HCT116 (cell line): Measurements from ENCODE around the gene C10orf62. TPM values are rescaled to one million over a fixed set of nuclear protein-coding genes. Genes with fewer than 3 reads are reported as not detected.

Source experiments
- ATAC-seq: fragments of 200-7000 bp; cut with Tn5 transposase; 2 replicates; pipeline ENCODE4 v1.9.1; 2020; ENCODE audit warnings: mild to moderate bottlenecking, moderate library complexity
- BruUV-seq: library from RNA; stranded (reverse); fragments of 400-500 nt; replicated peaks from 2 replicates; lab custom pipeline; 2021; lab: Mats Ljungman, UMichigan
- CTCF ChIA-PET: fragments of 300-600 bp; sonication (Branson Sonifier 250); formaldehyde crosslinking; loops from one replicate; lab custom pipeline; 2021; ENCODE audit warnings: antibody characterized with exemption; lab: Charles Lee
- POLR2A ChIA-PET: fragments of 300-600, 350-600 bp; sonication (Branson Sonifier 250); formaldehyde crosslinking; loops from one replicate; lab custom pipeline; 2021; ENCODE audit warnings: antibody characterized with exemption; lab: Charles Lee
- RAD21 ChIA-PET, 2 experiments: fragments of 300-600 bp; sonication (Branson Sonifier 250); formaldehyde crosslinking; loops; one replicate each; lab custom pipeline; 2023; ENCODE audit warnings: low total read pairs in 2 of 2; ENCODE audit not compliant: uncharacterized antibody in 2 of 2, unreplicated experiment in 2 of 2, low non-redundant PET in 1 of 2; lab: Charles Lee
- DNase-seq: peaks from one replicate; pipeline ENCODE4 v3.0.0-alpha.2; 2010; ENCODE audit warnings: low read depth, low spot score
- H2AFZ ChIP-seq: fragments of 200-600 bp; shearing (Covaris generic), sonication (generic); 2 replicates; pipeline ENCODE4 v1.6.1; 2017; ENCODE audit warnings: low read depth, mixed run types, mixed read lengths, antibody characterized with exemption, low read length; ENCODE audit not compliant: poor library complexity, severe bottlenecking
- H3K27ac ChIP-seq: 2 replicates; pipeline ENCODE4 v1.5.1; 2012; ENCODE audit warnings: low read depth, low read length
- H3K27me3 ChIP-seq: fragments of 200-600 bp; sonication (generic); 2 replicates; pipeline ENCODE4 v1.6.1; 2016; ENCODE audit warnings: mixed run types, low read length, mixed read lengths; ENCODE audit not compliant: insufficient read depth
- H3K36me3 ChIP-seq, 2 experiments: fragments of 200-500 bp in 1 of 2; fragments of 200-600 bp in 1 of 2; sonication (Bioruptor generic) in 1 of 2; sonication (generic) in 1 of 2; 2 replicates each; pipeline versions ENCODE4 v1.5.1 to v1.6.1; 2014 to 2016; ENCODE audit warnings: low read length in 2 of 2, inconsistent platforms in 1 of 2, mixed read lengths in 1 of 2, mixed run types in 1 of 2; ENCODE audit not compliant: insufficient read depth in 2 of 2, control insufficient read depth in 1 of 2
- H3K4me1 ChIP-seq, 2 experiments: fragments of 200-600 bp in 1 of 2; sonication (generic) in 1 of 2; 2 replicates each; pipeline versions ENCODE4 v1.5.1 to v1.6.1; 2012 to 2017; ENCODE audit warnings: low read length in 2 of 2, inconsistent platforms in 1 of 2, mild to moderate bottlenecking in 1 of 2, mixed read lengths in 1 of 2, mixed run types in 1 of 2, moderate library complexity in 1 of 2; ENCODE audit not compliant: insufficient read depth in 2 of 2, control insufficient read depth in 1 of 2
- H3K4me2 ChIP-seq: fragments of 200-600 bp; sonication (generic); 2 replicates; pipeline ENCODE4 v1.6.1; 2017; ENCODE audit warnings: mixed run types, low read length, mixed read lengths
- H3K4me3 ChIP-seq, 2 experiments: fragments of 200-600 bp in 1 of 2; sonication (generic) in 1 of 2; replicated peaks in 1 of 2; 2 replicates each; pipeline ENCODE4 v1.5.1; 2011 to 2016; ENCODE audit warnings: low read length in 2 of 2, control low read depth in 1 of 2, low read depth in 1 of 2, mild to moderate bottlenecking in 1 of 2, mixed read lengths in 1 of 2, mixed run types in 1 of 2
- H3K79me2 ChIP-seq: fragments of 200-600 bp; sonication (generic); 2 replicates; pipeline ENCODE4 v1.6.1; 2017; ENCODE audit warnings: mild to moderate bottlenecking, mixed run types, low read length, moderate library complexity, mixed read lengths; ENCODE audit not compliant: insufficient read depth
- H3K9ac ChIP-seq: fragments of 200-600 bp; sonication (generic); 2 replicates; pipeline ENCODE4 v1.6.1; 2016; ENCODE audit warnings: low read length, mixed read lengths
- H3K9me2 ChIP-seq: fragments of 200-600 bp; sonication (generic), shearing (Covaris generic); 2 replicates; pipeline ENCODE4 v1.6.1; 2017; ENCODE audit warnings: mixed run types, mild to moderate bottlenecking, moderate library complexity; ENCODE audit not compliant: insufficient read depth
- H3K9me3 ChIP-seq, 2 experiments: fragments of 200-500 bp in 1 of 2; fragments of 200-600 bp in 1 of 2; sonication (Bioruptor generic) in 1 of 2; sonication (generic) in 1 of 2; 2 replicates each; pipeline ENCODE4 v1.6.1; 2014 to 2017; ENCODE audit warnings: low read length in 2 of 2, mixed read lengths in 2 of 2, inconsistent platforms in 1 of 2, low read depth in 1 of 2, mild to moderate bottlenecking in 1 of 2, mixed run types in 1 of 2, moderate library complexity in 1 of 2; ENCODE audit not compliant: control insufficient read depth in 1 of 2, insufficient read depth in 1 of 2
- H4K20me1 ChIP-seq: fragments of 200-600 bp; sonication (generic), shearing (Covaris generic); 2 replicates; pipeline ENCODE4 v1.6.1; 2017; ENCODE audit warnings: mixed run types, mild to moderate bottlenecking, moderate library complexity; ENCODE audit not compliant: insufficient read depth
- CEBPB ChIP-seq: IDR thresholded peaks from 2 replicates; pipeline ENCODE4 v1.6.1; 2012; ENCODE audit warnings: low read depth
- EGR1 ChIP-seq: IDR thresholded peaks from 2 replicates; pipeline ENCODE4 v1.6.1; 2012; ENCODE audit warnings: low read depth
- EZH2 ChIP-seq: fragments of 200-600 bp; sonication (generic); IDR thresholded peaks from 2 replicates; pipeline ENCODE4 v1.6.1; 2017; ENCODE audit warnings: antibody characterized with exemption, mixed run types
- SIN3A ChIP-seq: IDR thresholded peaks from 2 replicates; pipeline ENCODE4 v1.6.1; 2012; ENCODE audit warnings: low read depth
- SP1 ChIP-seq: IDR thresholded peaks from 2 replicates; pipeline ENCODE4 v1.6.1; 2012; ENCODE audit warnings: low read depth
- SRF ChIP-seq: IDR thresholded peaks from 2 replicates; pipeline ENCODE4 v1.6.1; 2012; ENCODE audit warnings: low read depth
- TCF7L2 ChIP-seq: IDR thresholded peaks from 2 replicates; pipeline ENCODE4 v1.7.0; 2011; ENCODE audit warnings: borderline replicate concordance, inconsistent platforms; ENCODE audit not compliant: insufficient read depth, insufficient read length; ENCODE audit errors: extremely low read depth
- intact Hi-C: fragments of 100-400 bp; cut with micrococcal nuclease; formaldehyde crosslinking; loops from 2 replicates; pipeline ENCODE4 v1.10.0; 2022
- total RNA-seq: library from RNA; stranded (reverse); gene quantifications from one replicate; pipeline ENCODE4 v1.2.1, GENCODE V29; 2021; ENCODE audit not compliant: unreplicated experiment
- TF ChIP-seq, protein P1 (sequence below): IDR thresholded peaks from 2 replicates; pipeline ENCODE4 v1.6.1; 2012; ENCODE audit warnings: low read depth
- TF ChIP-seq, protein P2 (sequence below): IDR thresholded peaks from 2 replicates; pipeline ENCODE4 v1.6.1; 2012
- TF ChIP-seq, protein P3 (sequence below): IDR thresholded peaks from 2 replicates; pipeline ENCODE4 v1.6.1; 2012
- TF ChIP-seq, protein P4 (sequence below): IDR thresholded peaks from 2 replicates; pipeline ENCODE4 v1.6.1; 2011; ENCODE audit warnings: mild to moderate bottlenecking, low read length, moderate library complexity; ENCODE audit not compliant: insufficient replicate concordance; ENCODE audit errors: extremely low read depth
- TF ChIP-seq, protein P5 (sequence below), 3 experiments: fragments of 200-600 bp in 1 of 3; sonication (generic) in 1 of 3; IDR thresholded peaks in 2 of 3; conservative IDR thresholded peaks in 1 of 3; 2 replicates each; pipeline ENCODE4 v1.5.1; 2012 to 2017; ENCODE audit warnings: low read depth in 2 of 3, low read length in 2 of 3, antibody characterized with exemption in 1 of 3, borderline replicate concordance in 1 of 3, control low read depth in 1 of 3, mild to moderate bottlenecking in 1 of 3, mixed read lengths in 1 of 3, mixed run types in 1 of 3, moderate library complexity in 1 of 3; ENCODE audit not compliant: insufficient read depth in 1 of 3

Gene C10orf62
- total RNA-seq, 1 experiment from 2014 or later, result 0.32 TPM

DNA sequence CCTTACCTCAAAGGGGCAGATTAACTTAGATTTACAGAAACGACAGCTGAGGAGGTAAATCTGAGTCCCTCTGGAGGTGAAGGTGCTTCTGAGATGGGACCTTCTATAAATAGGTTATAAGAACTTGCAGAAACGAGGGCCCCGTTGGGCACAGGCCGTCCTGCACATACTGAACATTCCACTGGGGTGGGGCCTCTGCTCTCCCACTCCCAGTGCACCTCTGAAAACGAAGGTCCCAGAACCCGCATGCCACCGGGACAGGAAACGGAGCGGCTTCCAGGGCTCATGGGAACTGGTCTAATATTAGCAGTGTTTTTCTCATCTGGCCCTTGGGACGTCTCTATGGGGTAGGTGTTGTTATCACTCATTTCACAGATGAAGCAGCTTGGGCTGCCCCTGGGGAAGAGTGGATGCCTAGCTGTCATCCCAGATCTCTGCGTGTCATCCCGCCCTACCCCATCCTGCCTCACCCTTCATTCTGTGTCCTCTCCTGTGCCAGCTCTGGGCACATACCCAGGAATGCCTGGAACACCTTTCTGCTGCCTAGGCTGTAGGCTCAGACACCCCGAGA, 19.6 kb downstream of the C10orf62 start:
- no peak overlapping the region for H3K4me3 ChIP-seq
- H3K4me2 ChIP-seq, result no peak overlapping the region
- no peaks in the 10 kb centered on the region for H3K27me3 ChIP-seq
- no peaks in the 10 kb centered on the region for H3K9me2 ChIP-seq
- H4K20me1 ChIP-seq, result no peaks in the 10 kb centered on the region
- CTCF ChIA-PET, result no interaction called here
- H3K79me2 ChIP-seq, result no peaks in the 10 kb centered on the region
- DNase-seq (no peak), ATAC-seq (no peak)
- no peaks in the 10 kb centered on the region for H3K36me3 ChIP-seq
- H3K27ac ChIP-seq, result no peak overlapping the region
- intact Hi-C loops, result no loop called here
- no peaks in the 10 kb centered on the region for H3K9me3 ChIP-seq
- no TSS peak for BruUV-seq
- RAD21 ChIA-PET, result interaction anchor here in 1 of 2 experiments (1.3 kb wide), 1 partner anchor 143 kb away, joined by 3 read pairs; no protein-coding TSS in a partner anchor
- POLR2A ChIA-PET, result no interaction called here
- TF ChIP-seq, protein P1, sequence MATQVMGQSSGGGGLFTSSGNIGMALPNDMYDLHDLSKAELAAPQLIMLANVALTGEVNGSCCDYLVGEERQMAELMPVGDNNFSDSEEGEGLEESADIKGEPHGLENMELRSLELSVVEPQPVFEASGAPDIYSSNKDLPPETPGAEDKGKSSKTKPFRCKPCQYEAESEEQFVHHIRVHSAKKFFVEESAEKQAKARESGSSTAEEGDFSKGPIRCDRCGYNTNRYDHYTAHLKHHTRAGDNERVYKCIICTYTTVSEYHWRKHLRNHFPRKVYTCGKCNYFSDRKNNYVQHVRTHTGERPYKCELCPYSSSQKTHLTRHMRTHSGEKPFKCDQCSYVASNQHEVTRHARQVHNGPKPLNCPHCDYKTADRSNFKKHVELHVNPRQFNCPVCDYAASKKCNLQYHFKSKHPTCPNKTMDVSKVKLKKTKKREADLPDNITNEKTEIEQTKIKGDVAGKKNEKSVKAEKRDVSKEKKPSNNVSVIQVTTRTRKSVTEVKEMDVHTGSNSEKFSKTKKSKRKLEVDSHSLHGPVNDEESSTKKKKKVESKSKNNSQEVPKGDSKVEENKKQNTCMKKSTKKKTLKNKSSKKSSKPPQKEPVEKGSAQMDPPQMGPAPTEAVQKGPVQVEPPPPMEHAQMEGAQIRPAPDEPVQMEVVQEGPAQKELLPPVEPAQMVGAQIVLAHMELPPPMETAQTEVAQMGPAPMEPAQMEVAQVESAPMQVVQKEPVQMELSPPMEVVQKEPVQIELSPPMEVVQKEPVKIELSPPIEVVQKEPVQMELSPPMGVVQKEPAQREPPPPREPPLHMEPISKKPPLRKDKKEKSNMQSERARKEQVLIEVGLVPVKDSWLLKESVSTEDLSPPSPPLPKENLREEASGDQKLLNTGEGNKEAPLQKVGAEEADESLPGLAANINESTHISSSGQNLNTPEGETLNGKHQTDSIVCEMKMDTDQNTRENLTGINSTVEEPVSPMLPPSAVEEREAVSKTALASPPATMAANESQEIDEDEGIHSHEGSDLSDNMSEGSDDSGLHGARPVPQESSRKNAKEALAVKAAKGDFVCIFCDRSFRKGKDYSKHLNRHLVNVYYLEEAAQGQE, result no peak
- TF ChIP-seq, protein P2, sequence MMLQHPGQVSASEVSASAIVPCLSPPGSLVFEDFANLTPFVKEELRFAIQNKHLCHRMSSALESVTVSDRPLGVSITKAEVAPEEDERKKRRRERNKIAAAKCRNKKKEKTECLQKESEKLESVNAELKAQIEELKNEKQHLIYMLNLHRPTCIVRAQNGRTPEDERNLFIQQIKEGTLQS, result no peak
- TF ChIP-seq SRF (no peak), SIN3A (no peak), EZH2 (no peak), TCF7L2 (no peak), CEBPB (no peak), EGR1 (no peak), SP1 (no peak)
- TF ChIP-seq, protein P3, sequence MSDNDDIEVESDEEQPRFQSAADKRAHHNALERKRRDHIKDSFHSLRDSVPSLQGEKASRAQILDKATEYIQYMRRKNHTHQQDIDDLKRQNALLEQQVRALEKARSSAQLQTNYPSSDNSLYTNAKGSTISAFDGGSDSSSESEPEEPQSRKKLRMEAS, result no peak
- TF ChIP-seq, protein P4, sequence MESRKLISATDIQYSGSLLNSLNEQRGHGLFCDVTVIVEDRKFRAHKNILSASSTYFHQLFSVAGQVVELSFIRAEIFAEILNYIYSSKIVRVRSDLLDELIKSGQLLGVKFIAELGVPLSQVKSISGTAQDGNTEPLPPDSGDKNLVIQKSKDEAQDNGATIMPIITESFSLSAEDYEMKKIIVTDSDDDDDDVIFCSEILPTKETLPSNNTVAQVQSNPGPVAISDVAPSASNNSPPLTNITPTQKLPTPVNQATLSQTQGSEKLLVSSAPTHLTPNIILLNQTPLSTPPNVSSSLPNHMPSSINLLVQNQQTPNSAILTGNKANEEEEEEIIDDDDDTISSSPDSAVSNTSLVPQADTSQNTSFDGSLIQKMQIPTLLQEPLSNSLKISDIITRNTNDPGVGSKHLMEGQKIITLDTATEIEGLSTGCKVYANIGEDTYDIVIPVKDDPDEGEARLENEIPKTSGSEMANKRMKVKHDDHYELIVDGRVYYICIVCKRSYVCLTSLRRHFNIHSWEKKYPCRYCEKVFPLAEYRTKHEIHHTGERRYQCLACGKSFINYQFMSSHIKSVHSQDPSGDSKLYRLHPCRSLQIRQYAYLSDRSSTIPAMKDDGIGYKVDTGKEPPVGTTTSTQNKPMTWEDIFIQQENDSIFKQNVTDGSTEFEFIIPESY, result no peak
- TF ChIP-seq, protein P5, sequence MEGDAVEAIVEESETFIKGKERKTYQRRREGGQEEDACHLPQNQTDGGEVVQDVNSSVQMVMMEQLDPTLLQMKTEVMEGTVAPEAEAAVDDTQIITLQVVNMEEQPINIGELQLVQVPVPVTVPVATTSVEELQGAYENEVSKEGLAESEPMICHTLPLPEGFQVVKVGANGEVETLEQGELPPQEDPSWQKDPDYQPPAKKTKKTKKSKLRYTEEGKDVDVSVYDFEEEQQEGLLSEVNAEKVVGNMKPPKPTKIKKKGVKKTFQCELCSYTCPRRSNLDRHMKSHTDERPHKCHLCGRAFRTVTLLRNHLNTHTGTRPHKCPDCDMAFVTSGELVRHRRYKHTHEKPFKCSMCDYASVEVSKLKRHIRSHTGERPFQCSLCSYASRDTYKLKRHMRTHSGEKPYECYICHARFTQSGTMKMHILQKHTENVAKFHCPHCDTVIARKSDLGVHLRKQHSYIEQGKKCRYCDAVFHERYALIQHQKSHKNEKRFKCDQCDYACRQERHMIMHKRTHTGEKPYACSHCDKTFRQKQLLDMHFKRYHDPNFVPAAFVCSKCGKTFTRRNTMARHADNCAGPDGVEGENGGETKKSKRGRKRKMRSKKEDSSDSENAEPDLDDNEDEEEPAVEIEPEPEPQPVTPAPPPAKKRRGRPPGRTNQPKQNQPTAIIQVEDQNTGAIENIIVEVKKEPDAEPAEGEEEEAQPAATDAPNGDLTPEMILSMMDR (IDR thresholded peaks at IDR 0.05 in 2 of 3, conservative IDR thresholded peaks at IDR 0.05 in 1 of 3; ENCODE audit: borderline replicate concordance in 1 of 3, insufficient read depth in 1 of 3, low read depth in 2 of 3, low read length in 2 of 3), result no peak
- no peak overlapping the region for H3K9ac ChIP-seq
- peaks cover 3 to 4% of the 10 kb centered on the region in 2 experiments; a peak in 2 of 4 replicates for H3K4me1 ChIP-seq
- H2AFZ ChIP-seq, result no peak overlapping the region
